KG1 (cell line): ENCODE results near the gene RTN3.
"Not testable (repeated sequence)": the region's sequence is repeated elsewhere in the genome, so short reads cannot be mapped to it uniquely, and the experiment has no call there.

Experiments
- DNase-seq: peaks from one replicate; lab custom pipeline; 2025; lab: John Stamatoyannopoulos, UW

The RTN3 gene, protein sequence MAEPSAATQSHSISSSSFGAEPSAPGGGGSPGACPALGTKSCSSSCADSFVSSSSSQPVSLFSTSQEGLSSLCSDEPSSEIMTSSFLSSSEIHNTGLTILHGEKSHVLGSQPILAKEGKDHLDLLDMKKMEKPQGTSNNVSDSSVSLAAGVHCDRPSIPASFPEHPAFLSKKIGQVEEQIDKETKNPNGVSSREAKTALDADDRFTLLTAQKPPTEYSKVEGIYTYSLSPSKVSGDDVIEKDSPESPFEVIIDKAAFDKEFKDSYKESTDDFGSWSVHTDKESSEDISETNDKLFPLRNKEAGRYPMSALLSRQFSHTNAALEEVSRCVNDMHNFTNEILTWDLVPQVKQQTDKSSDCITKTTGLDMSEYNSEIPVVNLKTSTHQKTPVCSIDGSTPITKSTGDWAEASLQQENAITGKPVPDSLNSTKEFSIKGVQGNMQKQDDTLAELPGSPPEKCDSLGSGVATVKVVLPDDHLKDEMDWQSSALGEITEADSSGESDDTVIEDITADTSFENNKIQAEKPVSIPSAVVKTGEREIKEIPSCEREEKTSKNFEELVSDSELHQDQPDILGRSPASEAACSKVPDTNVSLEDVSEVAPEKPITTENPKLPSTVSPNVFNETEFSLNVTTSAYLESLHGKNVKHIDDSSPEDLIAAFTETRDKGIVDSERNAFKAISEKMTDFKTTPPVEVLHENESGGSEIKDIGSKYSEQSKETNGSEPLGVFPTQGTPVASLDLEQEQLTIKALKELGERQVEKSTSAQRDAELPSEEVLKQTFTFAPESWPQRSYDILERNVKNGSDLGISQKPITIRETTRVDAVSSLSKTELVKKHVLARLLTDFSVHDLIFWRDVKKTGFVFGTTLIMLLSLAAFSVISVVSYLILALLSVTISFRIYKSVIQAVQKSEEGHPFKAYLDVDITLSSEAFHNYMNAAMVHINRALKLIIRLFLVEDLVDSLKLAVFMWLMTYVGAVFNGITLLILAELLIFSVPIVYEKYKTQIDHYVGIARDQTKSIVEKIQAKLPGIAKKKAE

DNA sequence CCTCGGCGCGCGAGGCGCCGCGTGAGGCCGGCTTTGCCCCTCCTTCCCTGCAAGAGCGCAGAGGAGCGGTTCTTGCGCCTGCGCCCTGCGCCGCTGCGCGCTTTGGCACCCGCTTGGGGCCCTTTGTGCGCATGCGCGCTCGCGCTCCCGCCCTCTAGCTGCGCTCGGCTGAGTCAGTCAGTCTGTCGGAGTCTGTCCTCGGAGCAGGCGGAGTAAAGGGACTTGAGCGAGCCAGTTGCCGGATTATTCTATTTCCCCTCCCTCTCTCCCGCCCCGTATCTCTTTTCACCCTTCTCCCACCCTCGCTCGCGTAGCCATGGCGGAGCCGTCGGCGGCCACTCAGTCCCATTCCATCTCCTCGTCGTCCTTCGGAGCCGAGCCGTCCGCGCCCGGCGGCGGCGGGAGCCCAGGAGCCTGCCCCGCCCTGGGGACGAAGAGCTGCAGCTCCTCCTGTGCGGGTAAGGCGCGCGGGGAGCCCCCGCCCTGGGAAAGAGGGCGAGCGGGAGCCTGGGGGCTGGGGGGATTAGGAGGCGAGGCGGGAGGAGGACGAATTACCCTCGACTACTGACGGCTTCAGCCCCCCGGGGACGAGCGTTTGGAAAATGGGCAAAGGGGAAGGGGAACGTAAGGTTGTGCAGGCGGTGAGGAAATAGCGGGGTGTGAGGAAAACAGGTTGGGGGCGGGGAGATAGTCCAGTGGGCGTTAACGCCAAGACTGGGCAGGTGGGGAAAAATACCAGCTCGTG lies at the start of gene RTN3:
Gene RTN3, plus strand, starts transcription at position 180 of the 745 bp plus-strand sequence. Its CDS starts 137 bp downstream, at position 317.
- DNase-seq = peak; percentile 98

DNA sequence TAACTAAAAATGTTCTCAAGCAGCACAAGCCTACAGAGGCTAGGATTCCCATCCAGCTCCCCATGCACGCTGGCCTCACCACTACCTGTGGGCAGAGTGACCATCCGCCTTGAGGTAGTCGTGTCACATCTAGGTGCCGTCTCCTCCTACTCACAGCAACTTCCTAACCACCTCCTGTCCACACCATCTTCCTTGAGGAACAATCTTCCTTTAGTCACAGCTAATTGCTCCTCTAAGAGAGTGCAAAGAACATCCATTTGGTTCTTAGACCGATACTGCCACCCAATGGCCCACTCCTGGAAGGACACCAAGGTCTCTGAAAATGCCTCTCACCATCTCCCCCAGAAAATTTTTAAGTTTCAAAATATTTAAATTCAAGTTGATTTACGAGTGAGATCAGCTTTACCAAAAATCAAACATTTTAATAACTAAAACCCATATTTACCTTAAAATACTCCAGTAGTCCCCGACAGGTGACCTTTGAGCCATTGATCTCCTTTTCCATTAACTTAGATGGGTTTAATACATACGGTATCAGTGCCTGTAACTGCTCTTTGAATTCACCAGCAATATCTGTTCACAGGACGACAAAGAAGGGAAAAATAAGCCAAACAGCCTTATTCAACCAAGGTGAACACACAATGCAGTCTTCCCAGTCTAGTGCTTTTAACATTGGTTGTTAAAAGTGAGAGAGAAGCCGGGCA lies 45.4 kb upstream of the RTN3 start:
- peak; percentile 82 for DNase-seq

DNA sequence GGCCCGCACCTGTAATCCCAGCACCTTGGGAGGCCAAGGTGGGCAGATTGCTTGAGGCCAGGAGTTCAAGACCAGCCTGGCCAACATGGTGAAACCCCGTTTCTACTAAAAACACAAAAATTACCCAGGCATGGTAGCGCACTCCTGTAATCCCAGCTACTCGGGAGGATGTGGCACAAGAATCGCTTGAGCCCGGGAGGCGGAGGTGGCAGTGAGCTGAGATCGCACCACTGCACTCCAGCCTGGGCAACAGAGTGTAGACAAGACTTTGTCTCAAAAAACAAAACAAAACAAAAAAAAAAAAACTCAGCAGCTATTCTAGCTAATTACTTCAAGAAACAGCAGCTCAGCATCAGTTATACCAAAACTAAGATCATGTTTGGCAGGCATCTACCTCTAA lies 42.9 kb upstream of the RTN3 start:
- DNase-seq = not testable (repeated sequence)

DNA sequence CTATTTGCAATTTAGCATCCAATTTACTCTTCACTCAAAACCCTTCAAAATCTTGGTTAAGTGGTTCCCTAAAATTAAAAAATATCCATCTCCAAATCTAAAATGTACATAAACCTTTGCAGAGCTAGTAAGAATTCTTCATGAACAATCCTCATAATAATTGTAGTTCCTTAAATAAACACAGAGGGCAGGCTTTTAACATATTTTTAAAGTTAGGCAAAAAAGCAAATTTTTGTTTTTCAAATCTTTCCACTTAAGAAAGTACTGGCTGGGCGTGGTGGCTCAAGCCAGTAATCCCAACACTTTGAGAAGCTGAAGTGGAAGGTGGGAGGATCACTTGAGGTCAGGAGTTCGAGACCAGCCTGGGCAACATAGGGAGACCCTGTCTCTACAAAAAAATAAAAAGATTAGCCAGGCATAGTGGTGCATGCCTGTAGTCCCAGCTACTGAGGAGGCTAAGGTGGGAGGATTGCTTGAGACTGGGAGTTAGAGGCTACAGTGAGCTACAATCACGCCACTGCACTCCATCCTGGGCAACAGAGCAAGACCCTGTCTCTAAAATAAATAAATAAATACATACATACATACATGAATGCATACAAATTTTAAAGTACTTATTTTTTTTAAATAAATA lies 42.0 kb upstream of the RTN3 start:
- DNase-seq = peak; percentile 19

DNA sequence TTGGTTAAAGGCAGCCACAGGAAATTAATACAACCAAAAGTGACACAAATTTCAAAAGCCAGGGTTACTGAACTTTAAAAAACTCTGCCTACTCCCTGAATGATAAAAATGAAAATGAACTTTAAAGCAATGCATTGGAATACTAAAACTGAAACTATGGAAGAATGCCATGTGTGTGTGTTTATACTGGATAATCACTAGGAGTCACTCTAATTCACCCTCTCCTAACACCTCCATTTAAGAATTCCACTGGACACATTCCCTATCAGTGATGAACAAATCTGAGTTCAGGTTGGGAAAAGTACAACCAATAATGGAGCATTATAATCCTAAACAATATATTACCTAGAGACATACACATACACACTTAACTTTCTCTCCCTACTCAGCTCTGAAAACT lies 39.6 kb upstream of the RTN3 start:
- no peak for DNase-seq

DNA sequence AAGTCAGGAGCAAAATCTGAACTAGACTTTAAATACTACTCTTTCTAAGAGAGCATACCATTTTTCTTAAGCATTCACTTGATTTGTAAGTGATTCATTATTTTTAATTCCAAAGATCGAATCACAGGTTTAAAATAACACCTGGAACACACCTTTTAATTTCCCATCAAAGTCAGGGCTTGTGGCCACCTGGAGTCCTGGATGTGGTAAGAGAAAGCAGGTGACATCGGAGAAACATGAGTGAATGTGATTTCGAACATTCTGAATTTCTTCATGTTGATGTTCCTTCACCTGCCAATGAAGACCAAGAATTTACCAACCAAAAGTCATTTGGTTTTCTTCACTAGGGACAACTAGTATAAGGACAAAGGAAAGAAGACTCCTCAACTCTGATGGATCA lies 38.1 kb upstream of the RTN3 start:
- no peak for DNase-seq

DNA sequence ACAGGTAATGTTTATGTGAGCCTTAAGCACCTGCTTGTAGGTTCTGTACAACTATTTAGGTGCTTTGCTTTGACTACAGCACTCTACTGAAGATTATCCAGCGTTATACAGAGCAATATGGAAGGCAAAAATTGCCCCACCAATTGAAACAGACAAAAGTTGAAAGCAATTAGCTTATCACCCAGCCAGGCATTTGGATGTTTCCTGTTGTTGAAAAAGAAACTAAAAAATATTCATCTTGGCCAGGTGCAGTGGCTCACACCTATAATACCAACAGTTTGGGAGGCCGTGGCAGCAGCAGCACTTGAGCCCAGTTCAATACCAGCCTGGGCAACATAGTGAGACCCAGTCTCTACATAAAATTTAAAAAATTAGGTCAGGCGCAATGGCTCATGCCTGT lies 28.6 kb upstream of the RTN3 start:
- DNase-seq = no peak

DNA sequence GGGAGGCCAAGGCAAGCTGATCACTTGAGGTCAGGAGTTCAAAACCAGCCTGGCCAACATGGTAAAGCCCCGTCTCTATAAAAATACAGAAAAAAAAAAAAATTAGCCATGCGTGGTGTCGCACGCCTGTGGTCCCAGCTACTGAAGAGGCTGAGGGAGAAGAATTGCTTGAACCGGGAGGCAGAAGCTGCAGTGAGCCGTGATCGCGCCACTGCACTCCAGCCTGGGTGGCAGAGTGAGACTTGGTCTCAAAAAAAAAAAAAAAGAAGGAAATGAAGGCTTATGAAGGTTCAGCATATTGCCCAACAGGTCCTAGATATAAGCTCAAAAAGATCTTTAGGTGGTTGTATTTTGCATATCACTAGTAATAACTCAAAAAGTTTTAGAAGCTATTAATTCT lies 20.3 kb upstream of the RTN3 start:
- DNase-seq = no peak

DNA sequence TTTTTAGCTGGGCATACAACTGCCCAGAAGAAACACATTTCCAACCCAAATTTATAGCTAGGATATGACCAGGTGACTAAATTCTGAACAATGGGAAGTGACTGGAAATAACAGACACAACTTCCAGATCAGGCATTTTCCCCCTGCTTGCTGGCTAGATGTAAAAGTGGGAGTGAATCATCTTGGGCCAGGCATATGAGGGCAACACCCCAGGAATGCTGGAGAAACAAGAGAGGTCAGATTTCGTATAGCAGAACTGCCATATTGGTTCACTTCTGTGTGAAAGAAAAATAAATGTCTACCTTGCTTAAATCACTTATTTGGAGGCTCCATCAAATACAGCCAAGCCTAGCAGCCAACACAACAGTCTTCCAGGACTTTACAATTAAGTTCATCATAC lies 17.5 kb upstream of the RTN3 start:
- no peak for DNase-seq

DNA sequence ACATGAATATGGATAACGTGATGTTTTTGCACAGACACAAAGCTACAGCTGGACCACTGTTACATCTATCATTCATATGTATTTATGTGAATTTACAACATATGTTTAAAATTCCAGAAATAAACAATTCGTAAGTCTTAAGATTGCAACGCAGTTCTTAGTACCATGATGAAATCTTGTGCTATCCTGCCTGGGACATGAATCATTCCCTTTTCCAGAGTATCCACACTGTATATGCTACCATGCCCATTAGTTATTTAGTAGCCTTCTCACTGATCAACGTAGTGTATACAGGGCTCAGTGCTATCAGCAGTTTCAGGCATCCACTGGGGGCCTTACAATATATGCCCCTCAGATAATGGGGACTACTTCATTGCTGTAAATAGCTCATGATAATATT lies 14.4 kb upstream of the RTN3 start:
- DNase-seq = no peak

DNA sequence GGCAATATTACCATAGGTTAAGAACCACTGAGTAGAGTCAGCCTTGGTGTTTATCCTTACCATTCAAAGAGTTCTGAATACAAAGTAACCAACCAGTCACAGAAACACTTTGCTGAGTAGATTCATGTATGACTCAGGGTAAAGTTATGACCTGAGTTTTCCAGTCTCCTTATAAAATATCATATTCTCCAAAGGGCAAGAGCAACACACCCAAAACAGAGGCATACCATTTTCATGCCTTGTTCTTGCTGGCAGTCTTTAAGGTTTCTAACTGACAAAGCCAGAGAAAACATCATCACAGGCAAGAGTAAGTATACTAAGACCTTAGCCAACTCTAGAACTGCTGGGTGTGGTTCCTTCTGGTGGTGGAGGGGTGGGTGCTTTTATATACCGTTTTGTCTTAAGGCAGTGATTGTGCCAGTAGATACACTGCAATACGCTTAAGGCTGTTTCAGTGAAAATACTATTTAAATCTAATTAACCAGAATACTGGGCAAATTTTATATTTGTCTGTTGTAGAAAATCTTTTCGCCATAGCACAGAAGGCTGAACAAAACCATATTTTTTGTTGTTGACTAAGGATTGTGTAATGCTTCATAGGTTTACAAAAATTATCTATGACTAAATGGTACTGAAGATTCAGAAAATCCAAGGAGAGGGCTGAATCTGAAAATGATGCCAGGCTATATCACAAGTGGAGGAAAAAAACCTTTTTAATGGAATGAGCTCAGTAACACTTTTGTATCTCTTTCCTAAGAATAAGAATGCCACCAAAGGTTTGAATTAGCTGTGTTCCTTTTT lies 13.1 kb upstream of the RTN3 start:
- no peak for DNase-seq

DNA sequence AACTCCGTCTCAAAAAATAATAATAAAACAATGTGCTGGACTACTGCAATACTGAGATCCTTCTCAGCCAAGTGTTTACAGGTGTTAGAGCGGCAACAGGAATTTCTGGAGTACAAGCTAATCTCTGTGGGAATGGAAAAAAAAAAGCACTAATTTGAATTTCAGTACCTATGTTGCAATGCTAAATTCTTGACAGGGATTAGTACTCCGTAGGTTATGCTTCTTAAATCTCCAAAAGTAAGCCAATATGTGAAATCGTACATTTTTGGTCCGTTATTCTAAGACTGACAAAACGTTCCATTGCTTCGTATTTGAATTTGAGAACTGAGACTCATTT lies 11.2 kb upstream of the RTN3 start:
- DNase-seq = no peak

DNA sequence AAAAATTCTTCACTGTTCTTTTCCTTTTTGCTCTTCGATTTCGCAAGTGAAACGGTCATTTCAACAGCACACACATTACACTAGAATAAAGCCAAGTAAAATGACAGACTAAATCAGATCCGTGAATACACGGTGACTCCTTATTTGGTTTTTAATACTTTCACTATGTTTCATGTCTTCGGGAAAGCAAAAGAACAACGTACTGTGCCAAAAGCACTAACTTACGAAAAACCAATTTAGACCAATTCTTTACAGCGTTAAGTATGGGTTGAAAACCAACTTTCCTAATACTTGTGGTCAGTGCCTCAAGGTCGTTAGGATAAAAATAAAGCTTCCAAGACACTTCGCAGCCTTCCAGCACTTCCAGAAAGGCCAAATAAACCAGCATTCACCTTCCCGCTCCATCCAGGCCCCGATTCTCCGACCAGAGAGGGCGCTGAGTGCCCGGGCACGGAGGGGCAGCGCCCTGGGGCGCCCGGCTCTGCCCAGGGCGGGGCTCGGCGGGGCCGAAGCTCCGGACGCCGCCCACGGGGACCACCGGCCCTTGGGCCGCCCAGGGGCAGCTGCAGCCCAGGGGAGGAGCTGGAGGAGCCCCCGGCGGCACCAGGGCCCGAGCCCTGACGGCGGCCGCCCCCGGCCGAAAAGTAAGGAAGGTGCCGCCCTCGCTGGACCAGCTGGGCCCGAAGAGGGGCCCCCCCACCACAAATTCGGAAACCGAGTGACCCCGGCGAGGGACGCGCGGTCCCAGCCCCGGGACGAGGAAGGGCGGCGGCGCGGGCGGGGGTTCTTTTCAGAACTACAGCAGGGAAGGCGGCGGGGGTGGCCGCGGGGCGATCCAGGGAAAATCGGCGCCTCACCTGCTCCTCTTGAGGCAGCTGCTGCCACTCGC lies 10.6 kb upstream of the RTN3 start:
- peak; percentile 46 for DNase-seq

DNA sequence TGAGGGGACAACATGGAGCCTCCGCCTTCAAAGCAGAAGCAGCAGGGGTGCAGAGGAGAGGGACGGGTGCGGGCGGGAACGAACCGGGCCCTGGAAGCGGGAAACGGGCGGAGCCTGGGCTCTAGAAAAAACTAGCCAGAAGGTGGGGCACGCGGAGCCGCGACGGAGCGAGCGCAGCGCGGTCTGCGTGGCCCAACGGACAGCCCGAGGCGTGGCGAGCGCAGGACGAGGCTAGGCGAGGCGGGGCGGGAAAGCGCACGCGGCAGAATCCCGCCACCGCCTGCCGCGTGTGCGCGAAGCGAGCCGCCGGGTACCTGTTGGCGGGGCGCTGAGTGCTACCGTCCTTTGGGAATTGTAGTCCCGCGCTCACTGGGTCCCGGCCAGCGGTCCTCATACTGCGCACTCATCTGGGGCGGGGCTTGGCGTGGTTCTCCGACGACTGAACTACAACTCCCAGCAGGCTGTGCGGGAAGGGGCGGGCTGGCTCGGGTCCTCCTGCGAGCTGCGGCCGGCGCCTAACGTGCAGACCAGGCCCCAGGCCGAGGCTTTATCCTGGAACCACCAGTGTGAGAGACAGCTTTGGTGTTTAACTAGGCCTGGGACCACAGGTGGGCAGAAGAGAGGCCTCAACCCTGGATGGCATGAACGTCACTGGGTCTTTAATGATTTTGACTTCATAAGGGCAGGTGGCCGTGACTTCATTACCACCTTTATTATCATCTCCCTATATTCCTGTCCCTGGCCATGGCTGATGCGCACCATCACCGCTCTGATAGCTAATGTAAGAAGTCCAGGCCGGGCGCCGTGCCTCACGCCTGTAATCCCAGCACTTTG lies 9.8 kb upstream of the RTN3 start, which contains the start of gene ATL3:
Gene ATL3, minus strand, starts transcription at position 55 of the 834 bp plus-strand sequence. Its CDS starts 41 bp downstream, at position 14.
- DNase-seq = peak; percentile 99

DNA sequence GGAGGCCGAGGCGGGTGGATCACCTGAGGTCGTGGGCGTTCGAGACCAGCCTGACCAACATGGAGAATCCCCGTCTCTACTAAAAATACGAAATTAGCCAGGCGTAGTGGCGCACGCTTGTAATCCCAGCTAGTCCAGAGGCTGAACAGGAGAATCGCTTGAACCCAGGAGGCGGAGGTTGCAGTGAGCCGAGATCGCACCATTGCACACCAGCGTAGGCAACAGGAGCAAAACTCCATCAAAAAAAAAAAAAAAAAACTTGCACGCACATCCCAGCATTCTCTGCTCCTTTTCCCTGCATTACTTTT lies 9.2 kb upstream of the RTN3 start:
- no peak for DNase-seq

DNA sequence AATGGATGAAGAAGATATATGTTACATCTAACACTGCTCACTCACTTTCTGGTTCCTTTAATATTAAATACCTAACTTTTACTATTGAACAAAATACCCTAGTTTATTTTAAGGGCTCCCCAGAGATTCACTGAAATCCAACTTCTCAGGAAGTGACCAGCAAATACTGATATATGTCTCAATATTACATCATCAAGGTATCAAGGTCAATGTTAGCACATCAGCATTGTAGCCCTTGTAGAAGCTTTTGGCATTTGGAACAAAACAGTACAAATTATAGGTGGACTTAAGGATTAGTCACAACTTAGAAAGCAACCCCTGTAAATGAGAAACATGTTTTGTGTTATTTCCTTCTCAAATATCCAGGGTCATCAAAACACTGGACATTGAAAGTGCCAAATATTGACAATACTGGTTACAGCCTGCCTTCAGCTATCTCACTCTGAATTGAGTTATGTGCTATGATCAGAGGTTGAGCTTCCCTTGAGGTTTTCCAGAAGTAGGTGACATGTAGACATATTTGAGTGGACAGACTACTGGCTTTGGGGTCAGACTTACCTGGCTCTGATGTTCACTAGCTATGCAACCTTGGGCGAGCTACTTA lies 8.3 kb upstream of the RTN3 start:
- no peak for DNase-seq

DNA sequence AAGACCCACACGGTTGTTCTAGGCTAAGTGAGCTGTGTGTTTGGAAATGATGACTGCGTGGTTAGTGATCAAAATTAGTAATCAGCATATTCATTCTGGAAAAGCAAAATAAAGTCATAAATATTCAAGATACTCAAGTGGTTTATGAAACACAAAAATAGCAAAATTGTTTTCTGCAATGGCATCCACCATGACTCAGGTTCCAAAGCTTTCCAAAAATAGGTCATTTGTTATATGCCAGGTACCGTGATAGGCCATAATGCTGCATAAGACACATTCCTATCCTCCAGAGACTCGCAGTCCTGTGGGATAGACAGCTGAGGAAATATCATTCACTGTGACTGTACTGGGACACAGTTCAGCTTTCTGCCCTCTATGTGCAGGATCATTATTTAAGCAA lies 7.7 kb upstream of the RTN3 start:
- no peak for DNase-seq

DNA sequence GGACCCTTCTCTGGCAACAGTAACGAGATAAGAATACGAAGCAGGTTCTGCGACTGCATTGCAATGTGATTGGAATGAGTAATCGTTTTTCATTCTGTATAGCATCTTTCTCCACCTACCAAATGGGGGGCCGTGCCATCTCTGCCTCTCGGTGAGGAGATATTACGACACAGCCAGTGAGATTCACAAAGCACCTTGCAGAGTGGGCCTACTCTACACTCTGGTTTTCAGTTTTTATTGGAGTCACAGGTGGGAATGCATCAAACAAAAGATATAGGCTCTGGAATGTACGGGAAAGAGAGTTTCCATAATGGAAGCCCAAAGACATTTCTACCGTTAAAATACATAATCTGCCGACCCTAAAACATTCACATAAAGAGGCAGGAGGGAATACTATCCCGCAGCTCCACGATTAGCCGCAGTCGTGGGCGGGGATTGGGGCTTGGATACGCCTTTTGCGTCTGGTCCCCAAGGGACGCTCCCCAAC lies 423 bp upstream of the RTN3 start:
- DNase-seq = no peak
